HG03066 (cell line): ENCODE results near the gene AUTS2.

Source experiments
- ATAC-seq: cut with Tn5 transposase; IDR thresholded peaks from one replicate; pipeline ENCODE4 v1.9.1; 2021; ENCODE audit warnings: low read depth; ENCODE audit not compliant: unreplicated experiment

AUTS2 gene

GRCh38 chr7:70699271-70699670 is 1101.0 kb downstream of the AUTS2 start:
- ATAC-seq = no peak

- ATAC-seq = no peak
Measured at GRCh38 chr7:70700055-70700940, 1102.0 kb downstream of the AUTS2 start.

DNA sequence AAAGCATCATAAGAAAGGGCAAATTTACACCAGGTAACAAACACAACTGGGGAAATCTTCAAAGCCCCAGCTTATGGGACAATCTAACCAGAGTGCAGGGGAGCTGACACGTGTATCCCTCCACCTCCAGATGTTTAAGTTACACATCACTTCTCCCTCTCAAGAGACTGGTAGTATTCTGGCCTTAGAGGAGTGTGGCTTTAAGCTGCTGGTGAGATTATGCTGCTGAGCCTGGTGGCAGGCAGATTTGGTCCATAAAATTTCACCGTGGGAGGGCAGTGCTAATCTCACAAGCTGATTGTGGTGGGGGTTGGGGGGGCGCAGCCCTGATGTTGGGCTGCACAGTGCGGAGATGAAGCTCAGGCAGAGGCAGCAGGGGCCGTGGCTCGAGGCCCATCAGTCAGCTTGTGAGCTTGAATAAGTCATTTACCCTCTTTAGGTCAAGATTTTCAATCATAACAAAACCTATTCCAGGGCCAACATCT is 1102.7 kb downstream of the AUTS2 start:
- no peak for ATAC-seq

GRCh38 chr7:70701477-70701876 is 1103.2 kb downstream of the AUTS2 start:
- no peak for ATAC-seq

DNA sequence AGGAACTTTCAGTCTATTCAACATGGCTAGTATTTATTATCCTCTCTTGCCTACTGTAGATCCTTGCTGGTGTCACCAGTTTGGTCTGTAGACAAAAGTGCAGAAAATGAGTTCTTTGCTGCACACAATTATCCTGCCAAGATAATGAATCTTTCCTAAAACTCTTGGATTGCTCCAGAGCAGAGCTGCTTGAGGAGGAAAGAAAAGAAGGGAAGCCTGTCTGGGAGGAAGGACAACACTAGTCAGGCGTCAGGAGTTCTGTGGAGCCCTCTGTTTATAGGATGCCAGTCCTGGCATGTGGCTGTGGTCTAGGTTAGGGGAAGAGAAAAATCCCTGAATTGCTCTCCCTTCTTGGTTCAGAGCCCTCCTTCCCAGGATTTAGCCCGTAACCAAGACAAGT is 1103.7 kb downstream of the AUTS2 start:
- no peak for ATAC-seq

DNA sequence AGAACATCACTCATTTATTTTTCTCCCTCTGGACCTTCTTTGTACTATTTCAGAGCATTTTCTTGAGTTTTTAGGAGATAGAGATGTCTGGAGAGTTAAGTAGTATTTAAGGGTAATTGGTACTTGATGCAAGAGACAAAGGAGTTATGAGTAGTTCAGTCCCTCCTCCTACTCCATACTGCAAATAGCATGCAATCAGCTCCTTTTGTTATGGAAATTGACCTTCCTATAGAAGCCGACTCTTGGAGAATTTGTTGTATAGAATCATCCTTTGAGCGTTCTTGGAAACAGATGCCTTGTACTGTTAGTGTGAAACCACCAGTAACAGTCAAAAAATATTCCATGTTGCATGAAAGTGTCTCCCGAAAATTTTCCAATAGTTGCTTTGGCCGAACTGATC is 1105.5 kb downstream of the AUTS2 start:
- ATAC-seq = no peak

- no peak for ATAC-seq
Measured at GRCh38 chr7:70704831-70705346, 1106.6 kb downstream of the AUTS2 start.

DNA sequence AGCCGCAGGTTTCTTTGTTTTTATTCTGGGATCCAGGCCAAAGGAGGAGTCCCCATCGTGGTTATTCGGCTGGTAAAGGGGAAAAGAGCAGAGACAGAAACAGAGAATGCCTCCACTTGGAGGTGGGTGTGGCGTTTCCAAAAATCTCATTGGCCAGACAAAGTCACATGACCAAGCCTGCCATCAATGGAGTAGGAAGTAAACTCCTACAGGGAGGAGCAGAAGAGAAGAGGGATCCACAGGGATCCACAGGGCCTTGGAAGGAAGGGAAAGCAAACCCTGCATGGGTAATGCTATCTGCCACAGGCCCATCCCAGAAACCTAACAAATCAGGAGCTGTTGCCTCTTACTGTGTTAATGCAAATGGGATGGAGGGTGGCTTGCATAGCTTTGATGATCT is 1107.9 kb downstream of the AUTS2 start:
- ATAC-seq = no peak

DNA sequence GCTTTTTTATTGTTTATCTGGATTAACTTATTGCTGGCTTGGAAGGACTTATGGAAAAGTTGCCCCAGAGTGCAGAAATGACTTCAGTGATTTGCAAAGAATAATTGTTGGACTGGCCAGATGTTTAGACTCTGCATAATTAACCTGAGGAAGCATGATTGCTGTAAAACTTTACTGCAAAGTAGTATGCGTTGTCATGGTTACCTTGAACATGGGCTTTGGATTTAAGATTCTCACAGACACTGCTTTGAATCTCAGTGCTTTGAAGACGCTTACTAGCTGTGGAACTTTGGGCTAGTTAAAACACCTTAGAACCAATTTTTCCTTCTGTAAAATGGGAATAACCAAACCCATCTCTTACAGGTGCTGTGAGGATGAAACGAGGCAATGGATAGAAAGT is 1108.4 kb downstream of the AUTS2 start:
- ATAC-seq = no peak

- no peak for ATAC-seq
Measured at GRCh38 chr7:70707823-70708243, 1109.6 kb downstream of the AUTS2 start.

GRCh38 chr7:70710011-70710480 is 1111.8 kb downstream of the AUTS2 start:
- ATAC-seq = no peak

DNA sequence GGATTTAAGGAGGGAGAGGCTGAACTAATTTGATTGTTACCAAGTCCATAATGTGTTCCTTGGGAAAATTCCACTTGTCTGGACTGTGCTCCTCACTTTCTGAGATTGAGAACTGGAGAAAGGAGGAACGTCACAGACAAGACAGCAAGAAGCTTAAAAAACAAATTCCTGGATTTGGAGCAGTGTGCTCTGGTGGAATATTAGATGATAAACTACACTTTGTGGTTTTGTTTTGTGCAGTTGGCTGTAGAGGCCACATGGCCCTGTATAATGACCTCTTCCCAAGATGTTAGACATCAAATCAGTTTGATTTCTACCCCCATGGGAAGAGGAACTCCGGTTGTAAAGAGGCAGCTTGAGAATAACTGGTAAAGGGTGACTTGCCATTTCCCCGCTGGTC is 1112.4 kb downstream of the AUTS2 start:
- no peak for ATAC-seq

DNA sequence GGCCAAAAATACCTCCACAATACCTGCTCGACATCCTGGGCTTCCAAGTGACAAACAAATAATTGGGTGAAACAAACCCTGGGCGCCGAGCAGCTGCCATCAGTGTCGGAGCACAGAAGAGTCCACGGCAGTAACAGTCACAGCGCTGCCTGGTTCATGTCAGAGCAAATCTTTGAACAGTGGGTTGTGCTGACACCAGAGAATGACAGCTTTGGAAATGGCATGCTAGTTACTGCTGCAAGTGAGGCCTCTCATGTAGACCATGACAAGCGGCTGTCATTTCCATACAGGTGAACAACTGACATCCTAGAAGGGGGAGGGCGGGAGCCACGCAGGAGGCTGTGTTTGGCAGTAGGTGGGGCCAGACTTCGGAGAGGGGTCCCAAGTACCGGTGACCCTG is 1113.2 kb downstream of the AUTS2 start:
- ATAC-seq = no peak

DNA sequence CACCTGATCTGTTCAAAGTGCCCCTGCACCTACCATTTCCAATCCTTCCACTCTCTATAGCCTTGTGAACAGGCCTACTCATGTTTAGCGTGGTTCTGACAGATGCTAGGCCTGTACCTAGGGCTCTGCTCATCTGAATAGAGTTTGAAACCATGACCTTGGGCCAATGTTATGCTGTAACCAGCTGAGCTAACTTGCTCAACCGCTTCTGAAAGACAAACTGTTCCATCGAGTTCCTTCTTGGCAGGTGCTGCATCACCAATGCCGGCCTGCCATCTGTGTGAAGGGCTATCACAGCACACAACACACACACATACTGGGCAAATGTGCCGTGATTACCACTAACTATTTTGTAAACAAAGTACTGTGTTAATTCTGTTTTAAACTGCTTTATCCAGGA is 1114.7 kb downstream of the AUTS2 start:
- no peak for ATAC-seq

- no peak for ATAC-seq
Measured at GRCh38 chr7:70714506-70715038, 1116.3 kb downstream of the AUTS2 start.

GRCh38 chr7:70717553-70718329 is 1119.5 kb downstream of the AUTS2 start:
- no peak for ATAC-seq

GRCh38 chr7:70719125-70719524 is 1120.8 kb downstream of the AUTS2 start:
- ATAC-seq = no peak

DNA sequence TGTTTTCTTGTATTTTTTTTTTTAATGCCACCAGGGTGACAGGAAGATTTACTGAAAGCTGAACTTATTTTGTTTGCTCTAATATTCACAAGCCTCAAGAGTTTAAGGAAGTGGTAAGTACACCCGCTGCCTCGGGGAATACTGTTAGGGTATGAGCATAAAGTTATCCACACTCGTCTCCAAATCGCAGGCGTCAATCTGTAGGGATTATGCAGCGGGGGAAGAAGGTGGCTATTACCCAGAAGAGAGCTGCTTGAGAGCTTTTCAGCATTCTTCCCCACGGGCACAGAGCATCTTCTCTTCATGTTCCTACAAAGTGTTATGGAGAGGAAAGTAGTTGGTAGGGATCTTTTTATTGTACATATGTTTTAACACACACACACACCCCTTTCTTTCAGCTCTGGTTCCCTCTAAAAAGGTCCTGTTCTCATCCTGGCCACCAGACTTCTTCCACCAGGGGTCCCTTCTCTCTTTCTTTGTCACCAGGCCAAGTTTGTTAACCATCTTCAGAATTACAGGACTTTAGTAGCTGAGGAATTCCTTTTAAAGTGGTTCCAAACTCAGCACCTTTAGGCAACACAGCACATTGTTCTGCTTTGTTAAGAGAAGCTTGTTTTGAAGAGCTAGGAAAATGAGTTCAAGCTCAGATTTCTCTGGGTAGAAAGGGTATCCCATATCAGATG is 1122.1 kb downstream of the AUTS2 start:
- ATAC-seq = no peak

DNA sequence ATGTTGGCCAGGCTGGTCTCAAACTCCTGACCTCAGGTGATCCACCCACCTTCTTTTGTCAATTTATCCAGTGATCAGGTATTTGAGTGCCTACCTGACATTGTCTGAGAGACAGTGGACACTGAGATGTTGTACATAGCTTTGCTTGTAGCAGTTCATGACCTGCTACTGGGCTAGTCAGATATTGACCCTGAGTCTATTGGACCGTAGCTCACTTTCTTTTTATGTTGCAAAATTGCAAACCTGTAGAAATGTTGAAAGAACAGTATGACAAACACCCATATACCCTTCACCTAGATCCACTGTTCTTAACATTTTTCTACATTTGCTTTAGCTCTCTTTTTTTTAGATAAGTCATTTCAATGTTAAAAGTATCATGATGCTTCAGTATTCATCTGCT is 1123.2 kb downstream of the AUTS2 start:
- ATAC-seq = no peak

DNA sequence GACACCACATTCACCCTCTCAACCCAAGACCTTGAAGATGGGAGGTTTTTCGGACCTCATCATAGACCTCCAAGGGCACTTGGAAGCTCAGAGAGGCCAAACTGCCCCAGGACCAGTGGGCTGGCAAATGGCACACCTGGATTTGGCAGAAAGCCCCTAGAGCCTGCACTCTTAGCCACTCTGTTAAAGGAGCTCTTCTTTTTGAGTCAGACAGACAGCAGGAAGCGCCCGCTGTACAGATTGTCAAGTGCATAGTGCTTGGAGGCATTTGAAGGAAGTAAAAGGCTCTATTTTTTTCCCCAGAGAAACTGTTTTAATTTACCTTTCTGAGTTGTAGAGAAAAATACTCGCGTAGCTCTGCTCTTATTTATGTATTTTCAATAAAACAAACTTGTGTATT is 1125.1 kb downstream of the AUTS2 start:
- no peak for ATAC-seq
